SIG-M5 treated with dmso at 0.1 percent for 504 hours (cell line): ENCODE results near the gene VEGFC.
A peak's percentile ranks its signal among the peaks of the same experiment; 100 is the strongest.

Source experiments
- DNase-seq: peaks from one replicate; lab custom pipeline; 2025; ENCODE audit not compliant: unreplicated experiment; lab: John Stamatoyannopoulos, UW

Gene VEGFC

GRCh38 chr4:176708771-176709311 lies 83.9 kb downstream of the VEGFC start:
- no peak for DNase-seq

GRCh38 chr4:176690716-176691115 lies 102.0 kb downstream of the VEGFC start:
- DNase-seq, result no peak

DNA sequence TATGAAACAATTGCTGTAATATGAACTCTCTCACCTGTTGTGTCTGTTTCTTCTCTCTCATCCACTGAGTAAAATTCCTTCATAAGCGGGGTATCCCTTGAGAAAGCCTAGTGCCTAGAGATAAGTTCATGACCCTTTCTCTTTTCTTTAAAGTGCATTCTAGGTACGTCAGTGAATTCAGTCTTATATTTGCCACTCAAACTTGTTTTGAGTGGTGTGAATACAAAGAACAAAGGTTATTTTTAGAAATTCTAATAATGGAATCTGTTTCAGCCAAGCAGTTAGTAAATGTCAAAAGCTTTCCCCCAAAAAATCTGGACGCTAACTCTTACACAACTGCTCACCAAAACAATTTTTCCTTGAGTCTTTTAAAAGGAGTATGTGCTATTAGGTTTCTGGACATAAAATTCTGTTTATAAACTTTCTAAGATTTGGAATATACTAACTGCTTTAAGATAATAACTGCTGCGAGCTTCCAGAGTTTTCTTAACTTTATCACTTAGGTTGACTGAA lies 112.0 kb downstream of the VEGFC start:
- DNase-seq, result no peak

- no peak for DNase-seq
Observed at GRCh38 chr4:176676901-176677300, 115.8 kb downstream of the VEGFC start.

- DNase-seq, result peak; percentile 29
Observed at GRCh38 chr4:176675810-176676209, 116.9 kb downstream of the VEGFC start.

- peak; percentile 87 for DNase-seq
Observed at GRCh38 chr4:176671532-176671931, 121.2 kb downstream of the VEGFC start.

- DNase-seq, result no peak
Observed at GRCh38 chr4:176668324-176668723, 124.4 kb downstream of the VEGFC start.

- no peak for DNase-seq
Observed at GRCh38 chr4:176664964-176665363, 127.8 kb downstream of the VEGFC start.

GRCh38 chr4:176660561-176660960 lies 132.2 kb downstream of the VEGFC start:
- no peak for DNase-seq

- DNase-seq, result no peak
Observed at GRCh38 chr4:176656108-176656507, 136.6 kb downstream of the VEGFC start.

DNA sequence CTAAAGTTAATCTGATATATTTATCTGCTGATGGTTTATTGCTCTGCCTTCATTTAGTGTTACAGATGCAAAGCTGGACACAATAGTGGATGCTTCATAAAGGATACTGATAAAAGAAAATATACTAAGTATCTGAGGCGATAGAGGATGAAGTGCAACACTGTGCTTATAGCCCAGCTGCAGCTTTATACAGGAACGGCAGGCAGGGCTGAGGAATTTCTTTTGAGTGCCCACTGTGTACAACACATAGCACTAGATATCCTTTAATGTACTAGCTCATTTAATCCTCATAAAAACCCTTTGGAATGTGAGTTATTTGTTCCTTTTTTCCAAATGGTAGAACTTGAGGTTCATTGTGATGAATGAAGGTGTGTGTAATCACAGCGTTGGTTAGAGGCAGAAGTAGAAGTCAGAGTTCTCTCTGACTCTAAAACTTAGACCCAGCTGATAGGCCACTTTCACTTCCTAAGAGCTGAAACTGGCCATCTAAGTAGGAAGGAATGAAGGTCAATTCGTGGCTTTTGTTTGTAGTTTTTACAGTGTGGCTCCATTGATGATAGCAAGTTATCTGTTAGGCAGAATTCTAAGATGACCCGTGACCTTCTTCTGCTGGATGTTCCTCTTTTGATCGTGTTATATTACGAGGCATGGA lies 138.0 kb downstream of the VEGFC start:
- no peak for DNase-seq

- DNase-seq, result no peak
Observed at GRCh38 chr4:176653401-176654220, 139.1 kb downstream of the VEGFC start.

GRCh38 chr4:176646311-176646710 lies 146.4 kb downstream of the VEGFC start:
- DNase-seq, result no peak

- no peak for DNase-seq
Observed at GRCh38 chr4:176645246-176645960, 147.3 kb downstream of the VEGFC start.

DNA sequence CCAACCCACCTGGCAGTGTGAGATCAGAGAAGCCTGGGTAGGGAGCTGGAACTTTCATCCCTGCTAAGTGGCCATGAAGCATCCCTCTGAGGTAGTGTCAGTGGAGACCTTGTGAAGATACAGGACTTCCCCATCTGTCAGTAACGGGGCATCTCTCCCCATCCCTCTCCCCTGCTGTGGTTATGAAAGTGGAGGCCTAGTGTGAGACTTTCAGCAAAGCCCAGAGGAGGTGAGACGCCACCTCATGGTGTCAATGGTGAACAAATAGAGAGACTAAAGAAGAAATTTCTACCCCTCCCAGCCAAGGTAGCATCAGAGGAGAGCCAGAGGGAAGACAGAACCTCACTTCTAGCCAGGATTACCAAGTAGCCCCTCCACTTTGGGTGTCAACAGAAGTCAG lies 150.2 kb downstream of the VEGFC start:
- DNase-seq, result peak; percentile 24

GRCh38 chr4:176641237-176641636 lies 151.5 kb downstream of the VEGFC start:
- DNase-seq, result no peak

DNA sequence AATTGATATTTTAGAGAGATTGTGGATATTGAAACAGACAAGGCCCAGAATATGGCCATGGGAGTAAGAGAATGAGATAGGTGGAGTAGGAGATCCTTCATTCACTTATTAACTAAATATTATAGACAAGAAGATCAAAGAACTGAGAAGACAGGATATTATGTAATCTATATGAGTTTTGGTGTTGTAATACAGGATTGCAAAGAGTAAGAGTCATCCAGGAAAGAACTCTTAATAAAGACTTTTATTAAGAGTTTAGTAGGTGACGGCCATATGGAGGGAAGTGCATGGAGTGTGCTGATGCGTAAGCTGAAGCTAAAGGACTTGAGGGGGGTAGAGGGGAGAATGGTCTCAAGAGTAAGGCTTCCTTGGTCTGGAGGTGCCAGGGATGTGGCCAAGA lies 153.7 kb downstream of the VEGFC start:
- DNase-seq, result no peak

GRCh38 chr4:176636292-176636691 lies 156.4 kb downstream of the VEGFC start:
- DNase-seq, result no peak

- no peak for DNase-seq
Observed at GRCh38 chr4:176635372-176636261, 157.1 kb downstream of the VEGFC start.
